Heart left ventricle (tissue), 16 donors: Measurements from ENCODE around the gene CTSH. TPM values are rescaled to one million over a fixed set of nuclear protein-coding genes. Genes with fewer than 3 reads are reported as not detected.

ENCODE experiments used
- ATAC-seq, 4 donors: fragments of 200-7000 bp; cut with Tn5 transposase; one replicate each; pipeline ENCODE4 v1.9.1; 2020 to 2022; ENCODE audit warnings: moderate library complexity in 4 of 4, mild to moderate bottlenecking in 3 of 4, moderate number of reproducible peaks in 1 of 4
- DNase-seq, 5 donors: peaks; one replicate each; pipeline ENCODE4 v3.0.0-alpha.2; 2020
- H3K27ac ChIP-seq, 12 donors: fragments of 200-600 bp; sonication (generic) in 4 of 12; one replicate each; pipeline versions ENCODE4 v1.5.0 to v1.8.0; 2016 to 2022; ENCODE audit warnings: mild to moderate bottlenecking in 2 of 12
- H3K27me3 ChIP-seq, 9 donors: fragments of 200-600 bp; sonication (generic) in 2 of 9; one replicate each; pipeline versions ENCODE4 v1.5.1 to v1.8.0; 2016 to 2022; ENCODE audit warnings: mild to moderate bottlenecking in 3 of 9
- H3K36me3 ChIP-seq, 9 donors: fragments of 200-600 bp; sonication (generic) in 2 of 9; one replicate each; pipeline versions ENCODE4 v1.5.0 to v1.8.0; 2018 to 2022; ENCODE audit warnings: mild to moderate bottlenecking in 2 of 9
- H3K4me1 ChIP-seq, 12 donors: fragments of 200-600 bp; sonication (generic) in 4 of 12; one replicate each; pipeline versions ENCODE4 v1.5.0 to v1.8.0; 2016 to 2022; ENCODE audit warnings: mild to moderate bottlenecking in 3 of 12
- H3K4me3 ChIP-seq, 12 donors: fragments of 200-600 bp; sonication (generic) in 4 of 12; one replicate each; pipeline versions ENCODE4 v1.5.0 to v1.8.0; 2017 to 2022; ENCODE audit warnings: mild to moderate bottlenecking in 9 of 12, moderate library complexity in 4 of 12
- H3K9me3 ChIP-seq, 12 donors: fragments of 200-600 bp; sonication (generic) in 4 of 12; one replicate each; pipeline versions ENCODE4 v1.5.0 to v1.8.0; 2016 to 2022; ENCODE audit warnings: mild to moderate bottlenecking in 1 of 12
- CTCF ChIP-seq, 12 donors: fragments of 200-600 bp; sonication (generic) in 4 of 12; IDR thresholded peaks; one replicate each; pipeline versions ENCODE4 v1.5.0 to v1.8.0; 2018 to 2022; ENCODE audit warnings: antibody characterized with exemption in 12 of 12, mild to moderate bottlenecking in 5 of 12
- POLR2A ChIP-seq, 2 donors: fragments of 450-650 bp; IDR thresholded peaks; one replicate each; pipeline ENCODE4 v1.6.1; 2017; ENCODE audit warnings: antibody characterized with exemption in 2 of 2, mild to moderate bottlenecking in 2 of 2, moderate library complexity in 2 of 2
- WGBS, 4 donors: extraction: QIAGEN DNeasy Blood & Tissue Kit in 2 of 4; methylation state at CpG; one replicate each; pipeline versions ENCODE4 v1.1.5 to v1.1.7; 2013 to 2018; 5-methylcytosine and 5-hydroxymethylcytosine counted together
- intact Hi-C, 10 donors: fragments of 100-400 bp; cut with DNase I; formaldehyde crosslinking; loops; one replicate each; pipeline versions ENCODE4 v1.11.1 to v1.14.2; 2022
- polyA plus RNA-seq, 2 donors: library from polyadenylated mRNA; stranded (reverse); fragments of 200-250 nt; gene quantifications; one replicate each; pipeline ENCODE4 v1.2.3, GENCODE V29; 2013
- total RNA-seq, 9 donors: library from RNA; depleted of rRNA in 2 of 9; stranded (reverse); fragments of >200 nt in 2 of 9; fragmentation: NEBNext Ultra II Directional in 3 of 9; extraction: Animal tissue kit (Norgen Biotek cat#: 25700) in 3 of 9; gene quantifications; one replicate each; pipeline versions ENCODE4 v1.1.0 to v1.2.4, GENCODE V29; 2016 to 2023
- donor health status: ischemic (EF 13 %, LVEDD 7.1; RV severe dilation, severe dysfunction).
- donor health status: healthy with polysubstance abuse.
- donor health status: DM: no; HTN: yes; CAD: no.
- donor health status: DM: no; HTN: no; CAD: no.
- donor health status: ischemic (EF 25% LVEDD 6.9; RV normal size, moderate dysfunction).
- donor health status: ischemic (EF 25% LVEDD 5.7; RV mildly dilated, moderate dysfunction).
- donor health status: healthy.
- donor health status: DM: yes; HTN: yes; CAD: no.
- donor health status: ischemic (EF 35%, LVEDD 5.7; RV mildly dilated, moderate dysfunction).
- donor health status: nonischemic (EF 11% LVEDD 7.7; RV severe dilation, severe dysfunction).
- donor health status: DM: yes; HTN: yes; CAD: no.
- donor health status: PGD.
- donor health status: ischemic (EF 29% LVEDD 5.4; RV normal size, mild dysfunction).
- donor health status: nonischemic (EF 23%, LVEDD 6.1; RV moderate dilation, normal function).

Gene CTSH
- total and polyA plus RNA-seq, 11 donors = 27.8 to 165 (median 82.4) TPM

GRCh38 chr15:78977591-78978347, 32.9 kb upstream of the CTSH start:
- 90 to 93% (median 92%) methylated on average over 10 of the region's 10 CpGs for WGBS, 4 donors
- Histone ChIP-seq H3K4me1 (peaks cover 0 to 45% (median 4%) of the 10 kb centered on the region in 12 donors), H3K4me3 (no peak overlapping the region), H3K27ac (peak overlapping the region in 1 of 12 donors; percentile 89), H3K36me3 (no peaks in the 10 kb centered on the region), H3K9me3 (no peaks in the 10 kb centered on the region), H3K27me3 (no peaks in the 10 kb centered on the region)
- TF ChIP-seq POLR2A (IDR thresholded peaks at IDR 0.05) (no peak), CTCF (IDR thresholded peaks at IDR 0.05) (no peak)
- ATAC-seq = no peak
- DNase-seq = no peak
- intact Hi-C loops = loop anchor here in 4 of 10 donors (2.0 to 5.0 kb wide), 4 partner anchors 27 to 117 kb away; no protein-coding TSS in a partner anchor

GRCh38 chr15:78977091-78977571, 32.3 kb upstream of the CTSH start:
- H3K27ac ChIP-seq = peak overlapping the region in 1 of 12 donors; percentile 89
- H3K9me3 ChIP-seq = no peaks in the 10 kb centered on the region
- DNase-seq = no peak
- TF ChIP-seq CTCF (IDR thresholded peaks at IDR 0.05) = no peak
- TF ChIP-seq POLR2A (IDR thresholded peaks at IDR 0.05) = no peak
- no peaks in the 10 kb centered on the region for H3K27me3 ChIP-seq
- H3K36me3 ChIP-seq = no peaks in the 10 kb centered on the region
- intact Hi-C loops = loop anchor here in 1 of 10 donors (5.0 kb wide), 1 partner anchor 70 kb away; no protein-coding TSS in a partner anchor
- peaks cover 0 to 38% (median 4%) of the 10 kb centered on the region in 12 donors for H3K4me1 ChIP-seq
- peak in 2 of 4 donors; percentile 41 to 66 for ATAC-seq
- 61 to 83% (median 69%) methylated on average over 4 of the region's 4 CpGs for WGBS, 4 donors
- H3K4me3 ChIP-seq = no peak overlapping the region

GRCh38 chr15:78976691-78977090, 31.8 kb upstream of the CTSH start:
- ATAC-seq (no peak), DNase-seq (no peak)
- Histone ChIP-seq H3K27me3 (no peaks in the 10 kb centered on the region), H3K4me3 (no peak overlapping the region), H3K9me3 (no peaks in the 10 kb centered on the region), H3K36me3 (no peaks in the 10 kb centered on the region), H3K4me1 (peaks cover 0 to 34% (median 4%) of the 10 kb centered on the region in 12 donors), H3K27ac (peak overlapping the region in 1 of 12 donors; percentile 89)
- WGBS, 4 donors = 79 to 84% (median 83%) methylated on average over 5 to 7 of the region's 7 CpGs
- TF ChIP-seq CTCF (IDR thresholded peaks at IDR 0.05) (no peak), POLR2A (IDR thresholded peaks at IDR 0.05) (no peak)
- intact Hi-C loops = loop anchor here in 1 of 10 donors (5.0 kb wide), 1 partner anchor 69 kb away; no protein-coding TSS in a partner anchor

- H3K27me3 ChIP-seq = no peaks in the 10 kb centered on the region
- no peak for ATAC-seq
- no peak overlapping the region for H3K27ac ChIP-seq
- H3K4me1 ChIP-seq = peaks cover 0 to 22% (median 1%) of the 10 kb centered on the region in 12 donors
- no peaks in the 10 kb centered on the region for H3K36me3 ChIP-seq
- no peak for DNase-seq
- no peak for TF ChIP-seq CTCF (IDR thresholded peaks at IDR 0.05)
- no peak for TF ChIP-seq POLR2A (IDR thresholded peaks at IDR 0.05)
- H3K9me3 ChIP-seq = no peaks in the 10 kb centered on the region
- no peak overlapping the region for H3K4me3 ChIP-seq
- WGBS, 4 donors = 90 to 97% (median 96%) methylated on average over 5 to 7 of the region's 7 CpGs
- intact Hi-C loops = no loop called here
Observed at GRCh38 chr15:78974272-78974918, 29.5 kb upstream of the CTSH start.
